Lower leg skin (tissue), 3 donors: ENCODE data around the gene SF1.

Source experiments
- CTCF ChIP-seq, 3 donors: fragments of 450-650 bp; IDR thresholded peaks; one replicate each; pipeline ENCODE4 v1.5.1; 2016; ENCODE audit warnings: antibody characterized with exemption in 3 of 3, mild to moderate bottlenecking in 3 of 3, moderate library complexity in 2 of 3
- POLR2A ChIP-seq, 2 donors: fragments of 450-650 bp; IDR thresholded peaks; one replicate each; pipeline ENCODE4 v1.6.1; 2016 to 2017; ENCODE audit warnings: antibody characterized with exemption in 2 of 2, mild to moderate bottlenecking in 1 of 2, moderate library complexity in 1 of 2

DNA sequence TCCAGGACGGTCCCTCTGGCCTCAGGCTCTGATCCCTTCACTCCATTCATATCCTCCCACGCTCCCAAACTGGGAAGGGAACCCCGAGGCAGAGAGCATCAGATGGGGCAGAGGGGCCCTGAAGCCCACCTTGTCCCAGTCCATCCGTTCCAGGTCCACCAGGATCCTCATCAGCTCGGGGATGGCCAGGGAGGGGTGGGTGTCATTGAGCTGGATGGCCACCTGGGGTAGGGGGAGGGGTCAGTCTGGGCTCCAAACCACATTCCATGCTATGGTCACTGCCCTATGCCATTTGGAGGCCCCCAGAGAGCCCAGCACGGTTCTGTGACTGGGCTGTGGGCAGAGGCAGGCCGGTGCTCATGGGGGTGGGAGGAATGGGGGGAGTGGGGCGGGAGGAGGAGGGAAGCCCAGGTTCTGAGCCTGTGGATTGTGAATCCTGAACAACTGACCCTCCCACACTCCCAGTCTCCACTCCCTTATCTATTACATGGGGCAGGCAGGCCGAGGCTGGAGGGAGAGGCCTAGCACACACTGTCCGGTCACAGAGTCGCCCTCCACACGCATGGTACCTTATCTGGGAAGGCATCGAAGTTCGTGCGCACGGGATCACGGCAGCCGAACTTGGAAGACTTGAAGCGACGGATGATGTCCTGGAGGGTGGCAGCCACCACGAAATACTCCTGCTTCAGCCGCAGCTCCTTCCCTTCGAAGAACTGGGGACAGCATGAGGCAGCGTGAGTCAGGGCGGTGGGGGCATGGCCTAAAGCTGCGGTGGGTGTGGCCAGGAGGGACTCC is 24.0 kb downstream of the SF1 start:
- TF ChIP-seq CTCF (IDR thresholded peaks at IDR 0.05) (no peak), POLR2A (IDR thresholded peaks at IDR 0.05) (no peak)
